NB4 (cell line): ENCODE measurements around the gene HIPK1.

Source experiments
- MYC ChIP-seq: IDR thresholded peaks from 2 replicates; pipeline ENCODE4 v1.6.1; 2011; ENCODE audit warnings: low read depth, low read length
- POLR2A ChIP-seq: IDR thresholded peaks from 2 replicates; pipeline ENCODE4 v1.6.1; 2011; ENCODE audit warnings: mild to moderate bottlenecking; ENCODE audit not compliant: insufficient read length; ENCODE audit errors: extremely low read depth

- TF ChIP-seq POLR2A: no peak
- no peak for TF ChIP-seq MYC
Observed at GRCh38 chr1:113990530-113990929, 61.4 kb downstream of the HIPK1 start.
